Ascending aorta (tissue), 2 donors: ENCODE measurements around the gene SCAANT1. TPM values are rescaled to one million over a fixed set of nuclear protein-coding genes. Genes with fewer than 3 reads are reported as not detected.
A peak's percentile ranks its signal among the peaks of the same experiment; 100 is the strongest.

ENCODE experiments used
- DNase-seq, 2 donors: peaks; one replicate each; pipeline ENCODE4 v3.0.0-alpha.2; 2019; ENCODE audit warnings: low spot score in 2 of 2
- H3K27ac ChIP-seq, 2 donors: fragments of 200-600 bp; sonication (generic); one replicate each; pipeline ENCODE4 v1.5.1; 2016 to 2017; ENCODE audit warnings: mild to moderate bottlenecking in 1 of 2
- H3K27me3 ChIP-seq: fragments of 200-600 bp; sonication (generic); one replicate; pipeline ENCODE4 v1.5.1; 2017
- H3K36me3 ChIP-seq, 2 donors: fragments of 200-600 bp; sonication (generic); one replicate each; pipeline ENCODE4 v1.5.1; 2016
- H3K4me1 ChIP-seq, 2 donors: fragments of 200-600 bp; sonication (generic); one replicate each; pipeline ENCODE4 v1.5.1; 2016 to 2017; ENCODE audit warnings: mild to moderate bottlenecking in 1 of 2
- H3K4me3 ChIP-seq, 2 donors: fragments of 200-600 bp; sonication (generic); one replicate each; pipeline ENCODE4 v1.5.1; 2016 to 2017; ENCODE audit warnings: mild to moderate bottlenecking in 1 of 2
- H3K9me3 ChIP-seq, 2 donors: fragments of 200-600 bp; sonication (generic); one replicate each; pipeline ENCODE4 v1.5.1; 2016
- intact Hi-C: fragments of 100-400 bp; cut with DNase I; formaldehyde crosslinking; loops from one replicate; pipeline ENCODE4 v1.15.1; 2023
- total RNA-seq: library from RNA; depleted of rRNA; stranded (reverse); fragments of >200 nt; gene quantifications from one replicate; pipeline ENCODE4 v1.1.0, GENCODE V29; 2016
- TF ChIP-seq, protein P1 (sequence below), 3 experiments: fragments of 200-600 bp in 2 of 3; fragments of 450-650 bp in 1 of 3; sonication (generic) in 2 of 3; IDR thresholded peaks; one replicate each; pipeline ENCODE4 v1.5.1; 2016 to 2019; ENCODE audit warnings: antibody characterized with exemption in 3 of 3, mild to moderate bottlenecking in 1 of 3, moderate library complexity in 1 of 3

SCAANT1 gene
- total RNA-seq, 1 donor from 2014 or later: not detected

DNA sequence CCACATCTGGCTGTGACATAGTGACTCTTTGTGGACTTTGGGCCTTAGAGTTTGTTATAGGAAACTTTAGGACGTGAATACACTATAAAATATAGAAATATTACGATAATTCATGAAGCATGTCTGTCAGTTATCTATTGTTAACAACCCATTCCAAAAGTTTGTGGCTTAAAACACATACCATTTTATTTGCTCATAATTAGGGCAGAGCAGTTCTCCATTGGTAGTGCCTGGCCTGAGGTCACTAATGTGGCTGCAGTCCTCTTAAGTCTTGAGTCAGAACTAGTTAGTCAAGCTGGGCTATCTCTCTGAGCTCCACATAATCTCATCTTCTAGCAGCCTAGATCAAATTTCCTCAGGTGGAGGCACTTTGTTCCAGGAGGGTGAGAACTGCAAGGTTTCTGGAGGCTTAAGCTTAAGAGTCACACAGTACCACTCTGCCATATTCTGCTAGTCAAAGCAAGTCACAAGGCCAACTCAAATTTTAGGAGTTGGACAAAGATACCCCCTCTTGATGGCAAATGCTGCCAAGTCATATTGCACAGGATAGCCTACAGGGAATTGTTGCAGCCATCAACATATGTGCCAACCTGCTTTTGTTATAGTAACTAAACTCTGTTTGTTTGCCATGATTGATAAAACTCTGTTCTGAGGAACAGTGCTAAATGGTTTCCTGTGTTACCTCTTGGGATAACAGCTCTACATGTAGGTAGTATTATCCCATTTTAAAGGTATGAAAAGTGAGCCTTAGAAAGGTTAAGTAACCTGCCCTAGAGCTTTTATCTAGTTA is 39.9 kb downstream of the SCAANT1 start:
- Histone ChIP-seq H3K9me3 (no peaks in the 10 kb centered on the region), H3K27ac (no peak overlapping the region), H3K4me3 (no peak overlapping the region), H3K27me3 (no peaks in the 10 kb centered on the region), H3K36me3 (no peaks in the 10 kb centered on the region), H3K4me1 (peaks cover 0 to 5% of the 10 kb centered on the region in 2 donors)
- DNase-seq: no peak
- intact Hi-C loops: no loop called here
- TF ChIP-seq, protein P1, sequence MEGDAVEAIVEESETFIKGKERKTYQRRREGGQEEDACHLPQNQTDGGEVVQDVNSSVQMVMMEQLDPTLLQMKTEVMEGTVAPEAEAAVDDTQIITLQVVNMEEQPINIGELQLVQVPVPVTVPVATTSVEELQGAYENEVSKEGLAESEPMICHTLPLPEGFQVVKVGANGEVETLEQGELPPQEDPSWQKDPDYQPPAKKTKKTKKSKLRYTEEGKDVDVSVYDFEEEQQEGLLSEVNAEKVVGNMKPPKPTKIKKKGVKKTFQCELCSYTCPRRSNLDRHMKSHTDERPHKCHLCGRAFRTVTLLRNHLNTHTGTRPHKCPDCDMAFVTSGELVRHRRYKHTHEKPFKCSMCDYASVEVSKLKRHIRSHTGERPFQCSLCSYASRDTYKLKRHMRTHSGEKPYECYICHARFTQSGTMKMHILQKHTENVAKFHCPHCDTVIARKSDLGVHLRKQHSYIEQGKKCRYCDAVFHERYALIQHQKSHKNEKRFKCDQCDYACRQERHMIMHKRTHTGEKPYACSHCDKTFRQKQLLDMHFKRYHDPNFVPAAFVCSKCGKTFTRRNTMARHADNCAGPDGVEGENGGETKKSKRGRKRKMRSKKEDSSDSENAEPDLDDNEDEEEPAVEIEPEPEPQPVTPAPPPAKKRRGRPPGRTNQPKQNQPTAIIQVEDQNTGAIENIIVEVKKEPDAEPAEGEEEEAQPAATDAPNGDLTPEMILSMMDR (IDR thresholded peaks at IDR 0.05): no peak

DNA sequence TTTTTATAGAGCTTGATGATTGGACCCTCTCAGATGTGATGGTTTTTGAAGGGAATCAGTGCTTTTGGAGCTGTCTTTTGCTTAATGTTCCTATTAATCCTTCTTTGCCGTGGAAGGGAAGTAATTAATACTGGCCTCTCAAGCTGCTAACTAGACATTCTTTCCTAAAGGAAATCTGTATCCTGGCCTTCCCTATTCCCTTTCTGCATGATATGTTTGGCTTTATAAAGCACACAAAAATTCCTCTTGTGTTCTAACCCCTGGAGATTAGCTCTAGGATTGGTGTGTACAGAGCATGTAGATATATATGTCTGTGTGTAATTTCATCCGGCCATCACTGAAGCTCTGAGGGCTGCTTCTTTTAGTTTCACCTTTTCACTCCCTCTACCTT is 41.6 kb downstream of the SCAANT1 start:
- no peaks in the 10 kb centered on the region for H3K9me3 ChIP-seq
- DNase-seq: no peak
- no peaks in the 10 kb centered on the region for H3K36me3 ChIP-seq
- H3K4me1 ChIP-seq: peaks cover 0 to 3% of the 10 kb centered on the region in 2 donors
- H3K27ac ChIP-seq: no peak overlapping the region
- intact Hi-C loops: no loop called here
- TF ChIP-seq, protein P1 (IDR thresholded peaks at IDR 0.05): no peak
- no peaks in the 10 kb centered on the region for H3K27me3 ChIP-seq
- no peak overlapping the region for H3K4me3 ChIP-seq

DNA sequence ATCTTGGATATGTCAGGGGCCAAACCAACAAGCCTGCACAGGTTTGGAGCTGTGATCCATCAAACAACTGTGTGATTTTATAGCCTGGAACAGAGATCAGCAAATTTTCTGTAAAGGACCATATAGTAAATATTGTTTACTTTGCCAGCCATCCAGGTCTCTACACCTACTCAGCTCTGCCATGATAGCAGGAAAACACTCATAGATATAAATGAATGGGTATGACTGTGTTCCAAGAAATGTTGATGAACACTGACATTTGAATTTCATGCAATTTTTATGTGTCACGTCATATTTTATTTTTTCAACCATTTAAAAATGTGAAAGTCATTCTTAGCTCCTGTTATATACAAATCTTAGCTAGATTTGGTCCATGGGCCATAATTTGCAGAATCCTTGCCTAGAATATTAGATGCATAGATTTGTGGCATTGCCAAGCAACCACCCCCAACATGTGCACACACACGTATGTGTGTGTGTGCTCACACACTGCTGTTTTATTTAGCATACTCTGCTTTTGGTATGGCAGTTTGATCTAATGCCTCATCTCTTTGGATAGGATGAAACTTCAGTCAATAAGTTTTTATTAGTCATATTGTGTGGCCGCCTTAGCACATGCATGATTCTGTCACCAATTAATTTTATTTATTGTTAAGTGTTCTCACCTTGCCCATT is 42.1 kb downstream of the SCAANT1 start:
- H3K27me3 ChIP-seq: no peaks in the 10 kb centered on the region
- no peak overlapping the region for H3K4me3 ChIP-seq
- TF ChIP-seq, protein P1 (IDR thresholded peaks at IDR 0.05): no peak
- no peaks in the 10 kb centered on the region for H3K9me3 ChIP-seq
- no peaks in the 10 kb centered on the region for H3K36me3 ChIP-seq
- peaks cover 0 to 3% of the 10 kb centered on the region in 2 donors for H3K4me1 ChIP-seq
- no peak overlapping the region for H3K27ac ChIP-seq
- intact Hi-C loops: no loop called here
- DNase-seq: no peak

DNA sequence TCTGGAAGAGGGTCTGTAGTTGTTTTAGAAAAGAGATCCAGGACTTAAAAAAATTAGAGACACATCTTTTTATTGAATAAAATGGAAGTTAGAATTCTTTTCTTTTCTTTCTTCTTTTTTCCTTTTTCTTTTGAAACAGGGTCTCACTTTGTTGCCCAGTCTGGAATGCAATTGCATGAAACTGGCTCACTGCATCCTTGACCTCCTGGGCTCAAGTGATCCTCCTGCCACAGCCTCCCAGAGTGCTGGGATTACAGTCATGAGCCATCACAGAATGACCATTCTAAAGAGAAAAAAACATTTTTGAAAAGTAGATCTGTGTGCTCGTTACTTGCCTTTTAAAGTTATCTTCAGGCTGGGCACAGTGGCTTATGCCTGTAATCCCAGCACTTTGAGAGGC is 45.0 kb downstream of the SCAANT1 start:
- H3K27ac ChIP-seq: no peak overlapping the region
- DNase-seq: no peak
- H3K9me3 ChIP-seq: no peaks in the 10 kb centered on the region
- intact Hi-C loops: no loop called here
- H3K4me3 ChIP-seq: no peak overlapping the region
- H3K4me1 ChIP-seq: peaks cover 3% of the 10 kb centered on the region in 2 donors
- TF ChIP-seq, protein P1 (IDR thresholded peaks at IDR 0.05): no peak
- H3K27me3 ChIP-seq: no peaks in the 10 kb centered on the region
- H3K36me3 ChIP-seq: no peaks in the 10 kb centered on the region

DNA sequence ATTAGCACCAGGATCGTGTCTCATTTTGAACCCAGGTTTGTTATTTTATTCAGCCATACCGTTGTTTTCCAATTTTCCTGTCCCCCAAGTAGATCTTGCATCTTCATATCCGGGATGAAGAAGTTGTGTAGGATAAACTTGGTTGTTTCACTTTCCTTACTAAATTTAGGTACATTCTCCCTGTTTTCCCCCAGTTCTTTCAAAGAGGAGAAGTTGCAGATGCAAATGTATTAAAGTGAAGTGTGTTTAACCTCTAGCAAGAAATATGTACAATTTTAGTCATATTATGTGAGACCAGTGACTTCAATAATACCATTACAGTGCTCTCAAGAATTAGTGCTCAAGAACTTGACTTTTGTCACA is 47.2 kb downstream of the SCAANT1 start:
- no peaks in the 10 kb centered on the region for H3K27me3 ChIP-seq
- intact Hi-C loops: loop anchor here (5.0 kb wide), 1 partner anchor 127 kb away; no protein-coding TSS in a partner anchor
- peak overlapping the region; percentile 80 to 87 for H3K27ac ChIP-seq

More for the DNA sequence above, 47.2 kb downstream of the SCAANT1 start:
- TF ChIP-seq, protein P1 (IDR thresholded peaks at IDR 0.05): no peak
- Histone ChIP-seq H3K4me3 (peak overlapping the region; percentile 88 to 94), H3K36me3 (no peaks in the 10 kb centered on the region), H3K9me3 (no peaks in the 10 kb centered on the region), H3K4me1 (peaks cover 0 to 3% of the 10 kb centered on the region in 2 donors)
- no peak for DNase-seq
